SKM-1 (cell line): ENCODE data around the gene GAS2L3.
"Not testable (repeated sequence)": the region's sequence is repeated elsewhere in the genome, so short reads cannot be mapped to it uniquely, and the experiment has no call there.

Experiments
- DNase-seq: peaks from one replicate; lab custom pipeline; 2025; ENCODE audit not compliant: unreplicated experiment; lab: John Stamatoyannopoulos, UW

The GAS2L3 gene

GRCh38 chr12:100573292-100574186 lies at the start of gene GAS2L3:
Gene GAS2L3, plus strand, starts transcription at chr12:100573684. Its CDS starts 21,221 bp downstream, at chr12:100594905.
- DNase-seq, result peak; percentile 10

GRCh38 chr12:100528034-100528433 lies 45.5 kb upstream of the GAS2L3 start:
- DNase-seq, result no peak

- no peak for DNase-seq
Measured at GRCh38 chr12:100528471-100529127, 44.9 kb upstream of the GAS2L3 start.

DNA sequence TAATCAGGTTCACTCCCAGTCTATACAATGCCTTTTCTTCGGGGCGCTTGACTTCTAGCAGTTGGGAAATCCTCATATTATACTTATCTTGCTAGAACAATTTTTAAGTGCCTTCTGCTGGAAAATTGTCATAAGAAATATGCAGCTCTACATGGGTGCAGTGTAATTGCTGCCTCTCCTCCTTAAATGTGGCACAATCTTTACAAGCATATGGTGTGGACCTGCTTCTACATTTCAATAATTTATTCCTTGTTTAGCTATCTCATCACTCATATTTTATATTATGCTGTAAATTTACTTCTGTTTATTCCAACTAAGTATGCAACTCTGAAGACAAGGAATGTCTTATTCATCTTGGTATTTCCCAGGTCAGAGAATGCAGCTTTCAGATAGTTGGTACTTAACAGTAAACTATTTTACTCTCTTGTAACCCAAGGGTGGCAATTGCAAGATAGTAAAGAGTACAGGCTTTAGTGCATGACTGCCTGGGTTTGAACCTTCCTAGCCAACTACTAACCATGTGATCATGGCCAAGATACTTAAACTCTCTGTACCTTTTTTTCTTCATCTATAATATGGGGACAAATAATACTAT lies 43.6 kb upstream of the GAS2L3 start:
- DNase-seq, result no peak

DNA sequence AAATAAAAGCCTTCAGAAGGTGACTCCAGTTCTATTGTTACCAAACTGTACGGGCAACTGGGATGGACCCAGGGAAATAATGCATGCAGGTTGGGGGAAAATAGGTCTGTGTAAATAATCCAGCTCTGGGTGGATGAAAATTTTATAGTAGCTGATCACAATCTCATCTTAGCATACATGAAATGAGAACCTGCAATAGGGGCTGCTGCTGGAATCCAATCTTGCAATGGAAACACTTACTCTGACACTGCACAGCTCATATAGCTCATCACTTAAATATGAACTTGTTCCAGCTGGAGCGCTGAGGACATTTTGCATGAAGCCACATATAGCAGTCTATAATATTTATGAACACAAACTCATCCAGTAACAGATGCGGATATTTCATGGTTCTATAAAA lies 40.1 kb upstream of the GAS2L3 start:
- no peak for DNase-seq

GRCh38 chr12:100534625-100535227 lies 38.8 kb upstream of the GAS2L3 start:
- no peak for DNase-seq

- DNase-seq, result no peak
Measured at GRCh38 chr12:100539202-100539601, 34.3 kb upstream of the GAS2L3 start.

- no peak for DNase-seq
Measured at GRCh38 chr12:100544165-100544564, 29.3 kb upstream of the GAS2L3 start.

DNA sequence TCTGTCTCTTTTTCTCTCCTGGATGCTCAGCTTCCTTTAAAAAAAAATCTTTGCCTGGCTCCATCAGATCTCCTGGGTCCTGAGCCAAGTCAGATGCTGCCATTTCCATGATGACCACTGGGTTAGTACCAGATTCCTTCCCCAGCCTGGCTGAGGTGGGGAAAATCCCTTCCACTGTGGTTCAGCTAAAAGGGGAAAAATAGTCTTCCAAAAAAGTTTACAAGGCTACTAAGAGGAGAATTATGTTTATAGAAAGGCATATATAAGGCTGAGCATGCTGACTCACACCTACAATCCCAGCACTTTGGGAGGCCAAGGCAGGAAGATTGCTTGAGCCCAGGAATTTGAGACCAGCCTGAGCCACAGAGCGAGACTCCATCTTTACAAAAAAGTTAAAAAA lies 28.4 kb upstream of the GAS2L3 start:
- no peak for DNase-seq

DNA sequence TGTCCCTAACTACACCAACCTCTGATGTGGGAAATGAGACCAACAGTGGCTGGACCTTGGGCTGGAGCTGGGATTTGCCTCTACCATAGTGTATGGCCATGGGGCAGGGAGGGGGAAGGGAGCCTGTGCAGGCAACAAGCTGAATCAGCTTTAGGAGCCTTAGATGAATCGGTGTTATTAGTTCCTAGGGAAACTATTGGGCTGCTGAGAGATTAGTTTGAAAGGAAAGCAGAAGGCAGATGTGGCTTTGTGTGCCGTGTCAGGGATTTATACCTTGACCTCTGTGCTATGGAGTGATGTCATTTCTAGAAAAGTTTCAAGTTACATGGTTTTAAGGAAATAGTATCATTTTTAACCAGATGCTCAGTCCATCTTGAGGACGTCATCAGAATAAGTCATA lies 19.5 kb upstream of the GAS2L3 start:
- DNase-seq, result no peak

- peak; percentile 29 for DNase-seq
Measured at GRCh38 chr12:100554608-100555077, 18.8 kb upstream of the GAS2L3 start.

GRCh38 chr12:100555722-100556121 lies 17.8 kb upstream of the GAS2L3 start:
- DNase-seq, result no peak

DNA sequence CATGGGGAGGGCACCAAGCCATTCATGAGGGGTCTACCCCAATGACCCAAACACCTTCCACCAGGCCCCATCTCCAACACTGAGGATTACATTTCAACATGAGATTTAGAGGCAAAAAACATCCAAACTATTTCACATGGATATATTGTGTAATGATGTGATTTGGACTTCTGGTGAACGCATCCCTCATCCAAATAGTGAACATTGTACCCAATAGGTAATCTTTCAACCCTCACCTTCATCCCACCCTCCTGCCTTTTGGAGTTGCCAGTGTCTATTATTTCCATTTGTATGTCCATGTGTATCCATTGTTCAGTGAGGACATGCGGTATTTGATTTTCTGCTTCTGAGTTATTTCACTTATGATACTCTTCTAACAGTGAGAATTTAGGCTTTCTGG lies 16.1 kb upstream of the GAS2L3 start:
- DNase-seq, result no peak

- DNase-seq, result not testable (repeated sequence)
Measured at GRCh38 chr12:100559261-100559660, 14.2 kb upstream of the GAS2L3 start.

DNA sequence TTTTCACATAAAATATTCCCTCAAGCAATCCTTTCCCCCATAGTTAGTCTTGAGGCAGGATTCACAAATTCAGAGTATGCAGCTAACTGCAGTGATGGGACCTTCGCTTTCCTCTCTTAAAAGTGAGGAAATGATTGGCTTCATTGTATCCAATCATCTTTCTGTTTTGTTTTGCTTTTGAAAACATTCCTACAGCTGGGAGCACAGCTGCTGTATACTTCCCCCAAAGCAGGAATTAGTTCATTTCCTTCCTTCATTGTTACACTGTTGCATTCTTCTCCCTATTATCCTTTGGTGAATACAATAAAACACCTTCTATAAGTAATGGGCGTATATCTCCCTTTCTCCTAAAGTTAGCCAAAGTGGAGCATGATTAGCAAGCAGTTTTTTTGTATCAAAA lies 9.4 kb upstream of the GAS2L3 start:
- no peak for DNase-seq

GRCh38 chr12:100564905-100565467 lies 8.5 kb upstream of the GAS2L3 start:
- DNase-seq, result no peak

DNA sequence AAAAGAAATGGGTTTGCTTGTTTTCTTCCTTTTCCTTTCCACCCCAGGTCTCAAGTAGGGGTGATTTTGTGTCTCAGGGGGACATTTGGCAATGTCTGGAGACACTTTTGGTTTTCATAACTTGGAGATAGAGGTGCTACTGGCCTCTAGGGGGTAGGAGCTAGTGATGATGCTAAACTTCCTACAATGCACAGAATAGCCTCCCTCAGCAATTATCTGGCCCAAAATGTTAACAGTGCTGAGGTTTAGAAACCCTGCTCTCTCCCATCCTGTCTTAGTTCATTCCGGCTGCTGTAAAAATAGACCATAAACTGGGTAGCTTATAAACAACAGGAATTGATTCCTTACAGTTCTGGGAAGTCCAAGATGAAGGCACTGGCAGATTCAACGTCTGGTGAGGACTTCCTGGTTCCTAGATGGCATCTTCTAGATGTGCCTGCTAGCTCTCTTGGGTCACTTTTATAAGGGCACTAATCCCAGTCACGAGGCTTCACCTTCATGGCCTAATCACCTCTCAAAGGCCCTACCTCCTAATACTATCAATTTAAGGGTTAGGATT lies 7.4 kb upstream of the GAS2L3 start:
- no peak for DNase-seq

GRCh38 chr12:100566887-100567637 lies 6.4 kb upstream of the GAS2L3 start:
- no peak for DNase-seq

DNA sequence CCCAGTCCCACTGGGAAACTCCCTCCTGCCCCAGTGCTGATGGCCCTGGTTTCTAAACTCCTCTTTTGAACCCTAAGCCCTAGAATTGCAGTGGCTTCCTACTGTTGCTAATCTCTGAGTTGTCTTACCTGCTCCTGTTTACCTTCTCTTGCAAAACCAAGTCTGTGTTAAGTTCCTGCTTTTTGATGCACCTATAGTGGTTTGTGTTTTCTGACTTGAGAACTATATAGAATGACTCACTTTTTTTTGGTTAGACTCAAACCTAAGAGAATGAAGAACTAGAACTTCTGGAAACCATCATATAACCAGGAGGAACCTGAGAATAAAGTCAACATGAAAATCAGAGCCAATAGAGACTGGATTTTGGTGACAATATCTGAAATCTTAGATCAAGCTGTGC lies 5.5 kb upstream of the GAS2L3 start:
- DNase-seq, result no peak

DNA sequence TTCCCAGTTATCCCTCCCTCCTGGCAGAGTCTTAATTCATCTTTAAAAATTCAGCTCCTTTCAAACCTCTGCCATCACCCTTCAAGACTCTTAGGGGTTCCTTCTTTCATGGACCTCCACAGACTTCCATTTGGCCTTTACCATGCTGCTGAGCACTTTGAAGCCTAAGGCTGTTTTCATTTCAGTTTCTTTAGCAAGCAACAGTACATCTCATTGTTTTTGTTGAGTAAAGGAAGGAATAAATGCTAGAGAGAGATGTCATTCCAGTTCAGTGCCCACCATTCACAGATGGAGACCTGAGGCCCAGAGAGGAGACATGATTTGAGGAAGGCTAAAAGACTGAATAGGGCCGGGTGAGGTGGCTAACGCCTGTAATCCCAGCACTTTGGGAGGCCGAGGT lies 1.3 kb upstream of the GAS2L3 start:
- no peak for DNase-seq
